GM18951 (cell line): Measurements from ENCODE around the gene ANO9.

Experiments used
- POLR2A ChIP-seq: IDR thresholded peaks from 4 replicates; pipeline ENCODE4 v1.6.1; 2011; ENCODE audit warnings: mild to moderate bottlenecking; ENCODE audit not compliant: insufficient read length, insufficient read depth; ENCODE audit errors: extremely low read depth
- in situ Hi-C: fragments of 300-500 bp; cut with MboI; formaldehyde crosslinking; loops from one replicate; pipeline ENCODE4 v1.12.0; 2022; ENCODE audit warnings: low sequenced_read_pairs, mixed read lengths, inconsistent platforms; ENCODE audit not compliant: unreplicated experiment

The ANO9 gene

DNA sequence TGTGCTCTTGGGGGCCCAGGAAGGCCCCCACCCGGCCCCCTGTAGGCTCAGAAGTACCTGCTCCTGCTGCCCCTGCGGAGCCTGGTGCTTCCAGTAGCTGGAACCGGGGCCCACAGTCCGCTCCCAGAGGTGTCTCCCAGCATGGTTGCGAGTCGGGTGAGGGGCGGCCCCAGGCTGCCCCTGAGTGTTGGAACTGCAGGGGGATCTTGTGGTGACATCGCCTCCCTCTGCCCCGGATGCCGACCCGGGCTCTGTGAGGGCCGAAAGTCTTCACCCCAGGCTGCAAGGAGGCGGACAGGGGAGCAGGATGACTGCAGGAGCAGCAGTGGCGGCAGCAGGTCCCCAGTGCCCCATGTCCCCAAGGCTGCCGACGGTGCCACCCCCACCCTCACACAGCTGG, 57.3 kb downstream of the ANO9 start:
- no peak for TF ChIP-seq POLR2A

GRCh38 chr11:383431-383830, 58.4 kb downstream of the ANO9 start:
- no peak for TF ChIP-seq POLR2A
- in situ Hi-C loops = no loop called here

More for the DNA sequence above, 57.3 kb downstream of the ANO9 start:
- in situ Hi-C loops = no loop called here

DNA sequence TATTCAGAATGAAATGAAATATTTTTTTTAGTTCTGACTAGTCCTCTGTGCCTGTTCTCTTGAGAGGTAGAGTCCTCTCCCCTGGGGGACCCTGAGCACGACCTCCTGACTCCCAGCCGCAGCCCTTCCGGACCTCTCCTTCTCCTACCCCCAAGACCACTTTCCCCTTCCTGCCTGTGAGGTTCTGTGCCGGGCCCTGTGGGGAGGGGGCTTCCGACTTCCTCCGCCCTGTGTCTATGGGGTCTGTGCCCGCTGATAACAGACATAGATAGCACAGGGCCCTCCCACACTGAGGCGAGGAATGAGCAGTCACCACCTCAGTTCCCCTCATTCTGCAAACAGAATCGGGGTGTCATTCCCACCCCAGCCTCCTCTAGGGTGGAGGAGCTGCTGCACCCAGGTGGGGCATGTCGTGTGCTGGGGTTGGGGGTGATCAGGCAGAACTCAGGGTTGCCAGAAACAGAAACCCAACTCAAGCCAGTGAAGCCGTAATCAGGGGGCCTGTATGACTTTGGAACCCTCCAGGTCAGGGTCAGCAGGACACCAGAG, 59.7 kb downstream of the ANO9 start:
- in situ Hi-C loops = no loop called here
- no peak for TF ChIP-seq POLR2A

DNA sequence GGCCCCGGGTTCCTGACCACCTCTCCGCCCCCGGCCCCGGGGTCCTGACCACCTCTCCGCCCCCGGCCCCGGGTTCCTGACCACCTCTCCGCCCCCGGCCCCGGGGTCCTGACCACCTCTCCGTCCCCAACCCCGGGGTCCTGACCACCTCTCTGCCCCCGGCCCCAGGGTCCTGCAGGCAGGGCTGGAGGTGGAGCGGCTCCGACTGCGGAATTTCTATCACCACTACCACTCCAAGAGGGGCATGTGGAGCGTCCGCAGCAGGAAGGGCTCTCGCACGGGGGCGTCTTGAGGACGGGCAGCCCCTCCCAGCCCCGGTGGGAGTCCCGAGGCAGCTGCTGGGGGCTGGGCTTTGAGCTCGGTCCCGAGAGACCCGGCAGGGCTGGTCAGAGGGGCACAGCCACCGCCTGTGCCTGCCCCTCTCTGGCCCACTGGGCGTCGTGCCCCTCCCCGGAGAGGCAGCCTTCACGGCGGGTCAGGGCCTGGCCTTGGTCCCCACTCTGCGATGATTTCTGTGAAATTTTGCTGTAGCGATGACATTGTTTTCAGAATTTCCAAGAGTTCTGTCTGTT, 60.2 kb downstream of the ANO9 start:
- no peak for TF ChIP-seq POLR2A
- in situ Hi-C loops = no loop called here

DNA sequence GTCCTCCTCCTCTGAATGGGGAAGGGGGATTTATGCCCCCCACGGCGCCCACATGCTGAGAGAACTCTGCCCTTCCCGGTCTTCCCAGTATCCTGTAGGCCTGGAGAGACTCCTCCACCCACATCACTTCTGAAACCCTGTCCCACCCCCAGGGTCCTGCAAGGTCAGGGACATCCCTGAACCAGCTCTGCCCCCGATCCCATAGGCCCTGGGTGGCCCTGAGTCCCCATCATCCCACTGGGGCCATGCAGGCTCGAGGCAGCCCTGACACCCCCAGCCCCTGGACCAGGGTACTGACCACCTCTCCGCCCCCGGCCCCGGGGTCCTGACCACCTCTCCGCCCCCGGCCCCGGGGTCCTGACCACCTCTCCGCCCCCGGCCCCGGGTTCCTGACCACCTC, 60.8 kb downstream of the ANO9 start:
- in situ Hi-C loops = no loop called here

GRCh38 chr11:380491-380890, 61.3 kb downstream of the ANO9 start:
- in situ Hi-C loops = no loop called here
- TF ChIP-seq POLR2A = no peak

More for the DNA sequence above, 60.8 kb downstream of the ANO9 start:
- no peak for TF ChIP-seq POLR2A

- no peak for TF ChIP-seq POLR2A
- in situ Hi-C loops = no loop called here
Observed at GRCh38 chr11:380095-380480, 61.7 kb downstream of the ANO9 start.

DNA sequence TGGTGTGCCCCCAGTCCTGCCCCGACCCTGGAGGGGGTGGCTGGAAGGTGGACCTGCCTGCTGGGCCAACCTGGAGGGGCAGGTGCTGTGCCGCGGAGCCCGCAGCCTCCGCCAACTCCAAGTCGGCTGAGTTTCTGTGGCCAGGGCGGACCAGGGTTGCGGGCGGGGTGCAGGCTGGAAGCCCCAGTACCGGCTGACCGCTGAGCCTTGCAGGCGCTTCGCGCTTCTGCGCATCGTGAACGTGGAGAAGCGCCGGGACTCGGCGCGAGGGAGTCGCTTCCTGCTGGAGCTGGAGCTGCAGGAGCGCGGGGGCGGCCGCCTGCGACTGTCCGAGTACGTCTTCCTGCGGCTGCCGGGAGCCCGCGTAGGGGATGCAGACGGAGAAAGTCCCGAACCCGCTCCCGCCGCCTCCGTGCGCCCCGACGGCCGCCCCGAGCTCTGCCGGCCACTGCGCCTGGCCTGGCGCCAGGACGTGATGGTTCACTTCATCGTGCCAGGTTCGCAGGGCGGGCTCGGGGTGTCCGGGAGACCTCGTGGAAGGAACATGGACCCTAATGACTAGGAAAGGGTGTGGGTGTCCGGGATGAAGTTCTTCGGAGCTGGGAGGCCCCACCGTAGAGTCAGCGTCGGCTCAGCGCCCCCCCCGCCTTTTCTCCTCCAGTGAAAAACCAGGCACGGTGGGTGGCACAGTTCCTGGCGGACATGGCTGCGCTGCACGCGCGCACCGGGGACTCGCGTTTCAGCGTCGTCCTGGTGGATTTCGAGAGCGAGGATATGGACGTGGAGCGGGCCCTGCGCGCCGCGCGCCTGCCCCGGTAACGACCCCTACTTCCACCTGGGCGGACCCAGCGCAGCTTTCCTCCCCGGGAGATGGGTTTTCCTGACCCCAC, 62.4 kb downstream of the ANO9 start:
- TF ChIP-seq POLR2A = no peak
- in situ Hi-C loops = no loop called here

GRCh38 chr11:377883-378500, 63.8 kb downstream of the ANO9 start:
- no peak for TF ChIP-seq POLR2A
- in situ Hi-C loops = no loop called here

DNA sequence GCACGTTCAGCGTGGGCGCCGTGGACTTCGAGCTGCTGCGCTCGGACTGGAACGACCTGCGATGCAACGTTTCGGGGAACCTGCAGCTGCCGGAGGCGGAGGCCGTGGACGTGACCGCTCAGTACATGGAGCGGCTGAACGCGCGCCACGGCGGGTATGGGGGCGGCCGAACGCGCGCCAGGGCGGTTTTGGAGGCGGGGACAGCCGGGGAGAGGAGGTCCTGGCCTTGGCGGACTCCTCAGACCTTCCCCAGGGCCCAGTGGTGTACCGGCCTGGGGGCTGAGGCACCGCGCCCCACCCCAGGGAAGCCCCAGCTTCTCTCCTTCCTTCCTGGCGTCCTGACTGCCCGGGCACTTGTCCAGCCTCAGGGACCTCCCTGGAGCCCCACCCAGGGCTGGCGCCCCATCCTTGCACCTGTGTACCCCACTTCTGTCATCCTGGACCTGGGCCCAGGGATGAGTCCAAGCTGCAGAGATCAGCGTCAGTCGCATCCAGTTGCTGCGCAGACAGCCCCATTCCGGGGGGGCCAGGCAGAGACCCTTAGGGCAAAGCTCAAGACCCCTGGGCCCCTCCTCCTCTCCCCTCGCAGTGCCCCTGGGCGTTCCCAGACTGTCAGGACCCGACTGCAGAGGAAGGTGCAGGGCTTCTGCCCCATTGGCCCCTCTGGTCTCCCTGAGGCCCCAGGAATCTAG, 64.5 kb downstream of the ANO9 start:
- in situ Hi-C loops = no loop called here

GRCh38 chr11:376531-377173, 65.2 kb downstream of the ANO9 start:
- TF ChIP-seq POLR2A = no peak
- in situ Hi-C loops = no loop called here

More for the DNA sequence above, 64.5 kb downstream of the ANO9 start:
- no peak for TF ChIP-seq POLR2A
